T-cell (primary cell): Measurements from ENCODE around the gene CAMTA2. TPM values are rescaled to one million over a fixed set of nuclear protein-coding genes. Genes with fewer than 3 reads are reported as not detected.

Experiments used
- ATAC-seq, 4 experiments: fragments of 200-7000 bp in 3 of 4; fragments of 150-1000 bp in 1 of 4; cut with Tn5 transposase; replicated peaks in 1 of 4; 1 replicate in 3 of 4; 2 replicates in 1 of 4; pipeline ENCODE4 v1.10.0; 2021; ENCODE audit warnings: moderate library complexity in 3 of 4, mild to moderate bottlenecking in 2 of 4, moderate number of reproducible peaks in 1 of 4
- CTCF ChIA-PET, 2 donors: fragments of 300-600 bp; sonication (Branson Sonifier 250); formaldehyde crosslinking; loops; one replicate each; lab custom pipeline; 2022; ENCODE audit warnings: antibody characterized with exemption in 2 of 2; lab: Charles Lee
- POLR2A ChIA-PET, 2 donors: fragments of 300-600 bp; sonication (Branson Sonifier 250); formaldehyde crosslinking; loops; one replicate each; lab custom pipeline; 2022; ENCODE audit warnings: antibody characterized with exemption in 2 of 2; lab: Charles Lee
- DNase-seq, 35 experiments: peaks; one replicate each; pipeline versions ENCODE4 v3.0.0 to v3.0.0-alpha.2; 2013 to 2023
- H3K27ac ChIP-seq: one replicate; pipeline ENCODE4 v1.5.1; 2013; ENCODE audit warnings: low read length
- H3K27me3 ChIP-seq, 2 experiments: replicated peaks in 1 of 2; 1 replicate in 1 of 2; 2 replicates in 1 of 2; pipeline versions ENCODE4 v1.6.1 to v1.7.0; 2013; ENCODE audit warnings: low read length in 1 of 2, mixed read lengths in 1 of 2; ENCODE audit not compliant: control insufficient read depth in 2 of 2, insufficient read depth in 2 of 2; ENCODE audit errors: extremely low read depth in 1 of 2
- H3K36me3 ChIP-seq, 2 donors: 1 replicate in 1 of 2; 2 replicates in 1 of 2; pipeline versions ENCODE4 v1.6.1 to v1.7.0; 2013; ENCODE audit warnings: low read length in 1 of 2; ENCODE audit not compliant: control insufficient read depth in 2 of 2, insufficient read depth in 1 of 2; ENCODE audit errors: extremely low read depth in 1 of 2
- H3K4me1 ChIP-seq, 2 experiments: 1 replicate in 1 of 2; 2 replicates in 1 of 2; pipeline versions ENCODE4 v1.6.1 to v1.7.0; 2013; ENCODE audit warnings: low read length in 2 of 2, mixed read lengths in 1 of 2; ENCODE audit not compliant: insufficient read depth in 2 of 2, control insufficient read depth in 1 of 2; ENCODE audit errors: extremely low read depth in 1 of 2
- H3K4me3 ChIP-seq, 2 donors: 1 replicate in 1 of 2; 2 replicates in 1 of 2; pipeline versions ENCODE4 v1.5.1 to v1.7.0; 2013; ENCODE audit warnings: mild to moderate bottlenecking in 2 of 2, low read length in 1 of 2, moderate library complexity in 1 of 2; ENCODE audit not compliant: control insufficient read depth in 1 of 2; ENCODE audit errors: extremely low read depth in 1 of 2
- H3K9me3 ChIP-seq: 2 replicates; pipeline ENCODE4 v1.7.0; 2013
- H3K27ac Mint-ChIP-seq, 2 donors: one replicate each; pipeline ENCODE4 v1.8.0; 2020 to 2021; ENCODE audit warnings: mild to moderate bottlenecking in 2 of 2, mixed read lengths in 2 of 2
- H3K27me3 Mint-ChIP-seq, 2 donors: one replicate each; pipeline ENCODE4 v1.8.0; 2021 to 2022; ENCODE audit warnings: mixed read lengths in 2 of 2
- H3K36me3 Mint-ChIP-seq: one replicate; pipeline ENCODE4 v1.8.0; 2021; ENCODE audit warnings: mixed read lengths
- H3K4me1 Mint-ChIP-seq, 3 donors: one replicate each; pipeline ENCODE4 v1.8.0; 2020 to 2022; ENCODE audit warnings: mixed read lengths in 3 of 3, mild to moderate bottlenecking in 1 of 3
- H3K4me3 Mint-ChIP-seq, 3 donors: one replicate each; pipeline ENCODE4 v1.8.0; 2020 to 2022; ENCODE audit warnings: mild to moderate bottlenecking in 3 of 3, mixed read lengths in 3 of 3, moderate library complexity in 3 of 3
- H3K9me3 Mint-ChIP-seq, 3 donors: one replicate each; pipeline ENCODE4 v1.8.0; 2020 to 2022; ENCODE audit warnings: mixed read lengths in 3 of 3
- WGBS: methylation state at CpG from one replicate; pipeline ENCODE4 v1.1.5; 2013; ENCODE audit warnings: missing lambda C conversion rate; ENCODE audit not compliant: insufficient coverage; 5-methylcytosine and 5-hydroxymethylcytosine counted together
- total RNA-seq, 35 experiments: library from RNA in 6 of 35; stranded (reverse) in 6 of 35; fragments of 120-200 nt in 1 of 35; gene quantifications; one replicate each; pipeline versions ENCODE4 v1.2.1 to v1.2.4 and lab custom pipeline; 2013 to 2026

Gene CAMTA2
- total RNA-seq, 5 donors from 2014 or later (not counting 1 experiment from before 2014, with no cell fraction given): 59.8 to 82.8 (median 72.0) TPM

GRCh38 chr17:4947010-4947410 is 40.5 kb downstream of the CAMTA2 start:
- Mint-ChIP-seq H3K27ac (peak overlapping the region; percentile 75 to 97), H3K4me1 (peaks cover 61 to 70% (median 63%) of the 10 kb centered on the region in 3 donors), H3K36me3 (peaks cover 42% of the 10 kb centered on the region), H3K4me3 (peak overlapping the region; percentile 97 to 100 (median 98)), H3K27me3 (no peaks in the 10 kb centered on the region), H3K9me3 (no peaks in the 10 kb centered on the region)
- peak overlapping the region; percentile 97 for H3K27ac ChIP-seq
- H3K4me1 ChIP-seq: peaks cover 35 to 66% of the 10 kb centered on the region in 2 experiments
- CTCF ChIA-PET: interaction anchor here in 1 of 2 donors (1.3 kb wide), 1 partner anchor 20 kb away, joined by 3 read pairs; the partner anchor contains the start of gene SPAG7
- H3K27me3 ChIP-seq: no peaks in the 10 kb centered on the region
- ATAC-seq: no peak
- DNase-seq: no peak
- H3K9me3 ChIP-seq: no peaks in the 10 kb centered on the region
- WGBS: 0% methylated on average over 5 of the region's 7 CpGs
- H3K4me3 ChIP-seq: peak overlapping the region; percentile 85 to 100
- peaks cover 8 to 51% of the 10 kb centered on the region in 2 donors for H3K36me3 ChIP-seq
- POLR2A ChIA-PET: no interaction called here

- Mint-ChIP-seq H3K27me3 (no peaks in the 10 kb centered on the region), H3K4me1 (peaks cover 66 to 76% (median 69%) of the 10 kb centered on the region in 3 donors), H3K36me3 (peaks cover 46% of the 10 kb centered on the region), H3K4me3 (peak overlapping the region; percentile 97 to 100 (median 98)), H3K9me3 (no peaks in the 10 kb centered on the region), H3K27ac (peak overlapping the region; percentile 75 to 97)
- no peaks in the 10 kb centered on the region for H3K27me3 ChIP-seq
- 2% methylated on average over 6 of the region's 16 CpGs for WGBS
- ChIA-PET POLR2A (interaction anchor here in 1 of 2 donors (1.4 kb wide), 1 partner anchor 21 kb away, joined by 5 read pairs; the partner anchor contains the start of gene SPAG7), CTCF (interaction anchor here in 1 of 2 donors (1.3 kb wide), 1 partner anchor 21 kb away, joined by 3 read pairs; the partner anchor contains the start of gene SPAG7)
- ATAC-seq (no peak), DNase-seq (no peak)
- peak overlapping the region; percentile 97 for H3K27ac ChIP-seq
- H3K36me3 ChIP-seq: peaks cover 8 to 51% of the 10 kb centered on the region in 2 donors
- peaks cover 38 to 72% of the 10 kb centered on the region in 2 experiments for H3K4me1 ChIP-seq
- H3K4me3 ChIP-seq: peak overlapping the region; percentile 85 to 100
- no peaks in the 10 kb centered on the region for H3K9me3 ChIP-seq
Measured at GRCh38 chr17:4946312-4946976, 41.0 kb downstream of the CAMTA2 start.

GRCh38 chr17:4945944-4946280 is 41.6 kb downstream of the CAMTA2 start:
- Mint-ChIP-seq H3K9me3 (no peaks in the 10 kb centered on the region), H3K4me1 (peaks cover 69 to 77% (median 70%) of the 10 kb centered on the region in 3 donors), H3K4me3 (peak overlapping the region; percentile 97 to 100 (median 98)), H3K27ac (peak overlapping the region; percentile 96 to 97), H3K36me3 (peaks cover 50% of the 10 kb centered on the region), H3K27me3 (no peaks in the 10 kb centered on the region)
- Histone ChIP-seq H3K36me3 (peaks cover 8 to 51% of the 10 kb centered on the region in 2 donors), H3K27me3 (no peaks in the 10 kb centered on the region), H3K27ac (peak overlapping the region; percentile 97), H3K9me3 (no peaks in the 10 kb centered on the region), H3K4me1 (peaks cover 39 to 71% of the 10 kb centered on the region in 2 experiments), H3K4me3 (peak overlapping the region; percentile 85 to 100)
- no peak for DNase-seq
- no CpG with 5 or more reads among the region's 4 CpGs for WGBS
- POLR2A ChIA-PET: interaction anchor here in 1 of 2 donors (0.6 to 1.4 kb wide), 2 partner anchors 22 to 91 kb away, joined by 3 to 5 read pairs; partner anchors contain the start of gene SPAG7
- CTCF ChIA-PET: interaction anchor here in 1 of 2 donors (1.0 kb wide), 1 partner anchor 21 kb away, joined by 4 read pairs; no protein-coding TSS in a partner anchor
- ATAC-seq: no peak

- peaks cover 50% of the 10 kb centered on the region for H3K36me3 Mint-ChIP-seq
- Histone ChIP-seq H3K36me3 (peaks cover 8 to 51% of the 10 kb centered on the region in 2 donors), H3K27ac (peak overlapping the region; percentile 97), H3K4me1 (peaks cover 39 to 66% of the 10 kb centered on the region in 2 experiments), H3K4me3 (peak overlapping the region; percentile 60 to 100), H3K27me3 (no peaks in the 10 kb centered on the region), H3K9me3 (no peaks in the 10 kb centered on the region)
- peaks cover 63 to 75% (median 67%) of the 10 kb centered on the region in 3 donors for H3K4me1 Mint-ChIP-seq
- CTCF ChIA-PET: interaction anchor here in 1 of 2 donors (1.0 kb wide), 1 partner anchor 21 kb away, joined by 4 read pairs; no protein-coding TSS in a partner anchor
- POLR2A ChIA-PET: interaction anchor here in 1 of 2 donors (0.6 to 1.4 kb wide), 3 partner anchors 22 to 145 kb away, joined by 3 to 6 read pairs (median 5); partner anchors contain the start of gene SPAG7
- ATAC-seq (peak in 3 of 4 experiments; percentile 24 to 31 (median 24)), DNase-seq (peak in 34 of 35 experiments; percentile 34 to 80 (median 52))
- peak overlapping the region; percentile 96 to 97 for H3K27ac Mint-ChIP-seq
- WGBS: 14% methylated on average over 4 of the region's 7 CpGs
- H3K9me3 Mint-ChIP-seq: no peaks in the 10 kb centered on the region
- H3K4me3 Mint-ChIP-seq: peak overlapping the region; percentile 97 to 100 (median 98)
- H3K27me3 Mint-ChIP-seq: no peaks in the 10 kb centered on the region
Measured at GRCh38 chr17:4945176-4945943, 42.1 kb downstream of the CAMTA2 start.

- 0% methylated on average over 4 of the region's 8 CpGs for WGBS
- ChIA-PET POLR2A (interaction anchor here in 1 of 2 donors (0.6 to 1.4 kb wide), 2 partner anchors 23 to 145 kb away, joined by 5 to 6 read pairs; partner anchors contain the start of gene SPAG7), CTCF (interaction anchor here in 1 of 2 donors (1.0 kb wide), 1 partner anchor 22 kb away, joined by 4 read pairs; no protein-coding TSS in a partner anchor)
- Histone ChIP-seq H3K4me3 (peak overlapping the region; percentile 60 to 100), H3K27me3 (no peaks in the 10 kb centered on the region), H3K36me3 (peaks cover 8 to 51% of the 10 kb centered on the region in 2 donors), H3K9me3 (no peaks in the 10 kb centered on the region), H3K4me1 (peaks cover 39 to 62% of the 10 kb centered on the region in 2 experiments), H3K27ac (peak overlapping the region; percentile 97)
- H3K36me3 Mint-ChIP-seq: peaks cover 50% of the 10 kb centered on the region
- peaks cover 62 to 72% (median 67%) of the 10 kb centered on the region in 3 donors for H3K4me1 Mint-ChIP-seq
- peak overlapping the region; percentile 96 to 97 for H3K27ac Mint-ChIP-seq
- ATAC-seq (no peak), DNase-seq (peak in 1 of 35 experiments; percentile 22)
- no peaks in the 10 kb centered on the region for H3K9me3 Mint-ChIP-seq
- no peaks in the 10 kb centered on the region for H3K27me3 Mint-ChIP-seq
- H3K4me3 Mint-ChIP-seq: peak overlapping the region; percentile 97 to 100 (median 98)
Measured at GRCh38 chr17:4944554-4945175, 42.8 kb downstream of the CAMTA2 start.
